TTC549 (cell line): Measurements from ENCODE around the gene PLXDC1.
"Not testable (repeated sequence)": the region's sequence is repeated elsewhere in the genome, so short reads cannot be mapped to it uniquely, and the experiment has no call there.

Source experiments
- FAIRE-seq: peaks from 2 replicates; lab custom pipeline; 2012; peaks lifted over from hg19 to GRCh38; lab: Jason Lieb, UNC

The PLXDC1 gene

GRCh38 chr17:39122991-39123390 lies 28.4 kb downstream of the PLXDC1 start:
- FAIRE-seq: no peak

- FAIRE-seq: not testable (repeated sequence)
Measured at GRCh38 chr17:39121919-39122318, 29.5 kb downstream of the PLXDC1 start.

GRCh38 chr17:39118674-39119419 lies 32.6 kb downstream of the PLXDC1 start:
- no peak for FAIRE-seq

GRCh38 chr17:39116224-39116623 lies 35.2 kb downstream of the PLXDC1 start:
- no peak for FAIRE-seq

GRCh38 chr17:39115135-39115534 lies 36.3 kb downstream of the PLXDC1 start:
- FAIRE-seq: no peak

GRCh38 chr17:39114723-39115122 lies 36.7 kb downstream of the PLXDC1 start:
- FAIRE-seq: no peak

- no peak for FAIRE-seq
Measured at GRCh38 chr17:39113871-39114270, 37.6 kb downstream of the PLXDC1 start.

GRCh38 chr17:39110435-39111136 lies 40.9 kb downstream of the PLXDC1 start:
- no peak for FAIRE-seq

- FAIRE-seq: no peak
Measured at GRCh38 chr17:39108461-39109375, 42.7 kb downstream of the PLXDC1 start.

- FAIRE-seq: no peak
Measured at GRCh38 chr17:39107973-39108372, 43.5 kb downstream of the PLXDC1 start.

- FAIRE-seq: no peak
Measured at GRCh38 chr17:39107155-39107554, 44.3 kb downstream of the PLXDC1 start.

- FAIRE-seq: no peak
Measured at GRCh38 chr17:39105705-39106104, 45.7 kb downstream of the PLXDC1 start.

GRCh38 chr17:39104657-39105056 lies 46.8 kb downstream of the PLXDC1 start:
- FAIRE-seq: no peak

- no peak for FAIRE-seq
Measured at GRCh38 chr17:39104046-39104445, 47.4 kb downstream of the PLXDC1 start.

- no peak for FAIRE-seq
Measured at GRCh38 chr17:39101091-39101490, 50.3 kb downstream of the PLXDC1 start.

GRCh38 chr17:39100530-39100929 lies 50.9 kb downstream of the PLXDC1 start:
- no peak for FAIRE-seq

GRCh38 chr17:39099663-39100286 lies 51.7 kb downstream of the PLXDC1 start:
- FAIRE-seq: no peak

- no peak for FAIRE-seq
Measured at GRCh38 chr17:39098588-39098987, 52.8 kb downstream of the PLXDC1 start.

GRCh38 chr17:39097537-39097936 lies 53.9 kb downstream of the PLXDC1 start:
- FAIRE-seq: no peak

- no peak for FAIRE-seq
Measured at GRCh38 chr17:39097150-39097519, 54.3 kb downstream of the PLXDC1 start.

GRCh38 chr17:39096508-39097149 lies 54.8 kb downstream of the PLXDC1 start:
- FAIRE-seq: no peak

GRCh38 chr17:39095309-39095686 lies 56.1 kb downstream of the PLXDC1 start:
- FAIRE-seq: no peak
